Measurements from ENCODE around the gene PARK7. TPM values are rescaled to one million over a fixed set of nuclear protein-coding genes. Genes with fewer than 3 reads are reported as not detected.

Gene PARK7
- total RNA-seq, 3 donors from 2014 or later = 401 to 466 (median 411) TPM

DNA sequence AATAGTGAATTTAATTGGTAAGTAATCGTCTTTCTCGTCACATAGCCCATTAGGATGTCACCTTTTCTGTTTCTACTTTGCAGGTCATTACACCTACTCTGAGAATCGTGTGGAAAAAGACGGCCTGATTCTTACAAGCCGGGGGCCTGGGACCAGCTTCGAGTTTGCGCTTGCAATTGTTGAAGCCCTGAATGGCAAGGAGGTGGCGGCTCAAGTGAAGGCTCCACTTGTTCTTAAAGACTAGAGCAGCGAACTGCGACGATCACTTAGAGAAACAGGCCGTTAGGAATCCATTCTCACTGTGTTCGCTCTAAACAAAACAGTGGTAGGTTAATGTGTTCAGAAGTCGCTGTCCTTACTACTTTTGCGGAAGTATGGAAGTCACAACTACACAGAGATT lies 23.3 kb downstream of the PARK7 start:
- Mint-ChIP-seq H3K27me3 (ENCODE audit: low read depth) (no peaks in the 10 kb centered on the region), H3K4me1 (ENCODE audit: low read depth) (peaks cover 7% of the 10 kb centered on the region), H3K9me3 (no peaks in the 10 kb centered on the region), H3K36me3 (ENCODE audit: insufficient read depth) (peaks cover 33% of the 10 kb centered on the region), H3K4me3 (no peak overlapping the region)
- ATAC-seq (no peak), DNase-seq (no peak)

DNA sequence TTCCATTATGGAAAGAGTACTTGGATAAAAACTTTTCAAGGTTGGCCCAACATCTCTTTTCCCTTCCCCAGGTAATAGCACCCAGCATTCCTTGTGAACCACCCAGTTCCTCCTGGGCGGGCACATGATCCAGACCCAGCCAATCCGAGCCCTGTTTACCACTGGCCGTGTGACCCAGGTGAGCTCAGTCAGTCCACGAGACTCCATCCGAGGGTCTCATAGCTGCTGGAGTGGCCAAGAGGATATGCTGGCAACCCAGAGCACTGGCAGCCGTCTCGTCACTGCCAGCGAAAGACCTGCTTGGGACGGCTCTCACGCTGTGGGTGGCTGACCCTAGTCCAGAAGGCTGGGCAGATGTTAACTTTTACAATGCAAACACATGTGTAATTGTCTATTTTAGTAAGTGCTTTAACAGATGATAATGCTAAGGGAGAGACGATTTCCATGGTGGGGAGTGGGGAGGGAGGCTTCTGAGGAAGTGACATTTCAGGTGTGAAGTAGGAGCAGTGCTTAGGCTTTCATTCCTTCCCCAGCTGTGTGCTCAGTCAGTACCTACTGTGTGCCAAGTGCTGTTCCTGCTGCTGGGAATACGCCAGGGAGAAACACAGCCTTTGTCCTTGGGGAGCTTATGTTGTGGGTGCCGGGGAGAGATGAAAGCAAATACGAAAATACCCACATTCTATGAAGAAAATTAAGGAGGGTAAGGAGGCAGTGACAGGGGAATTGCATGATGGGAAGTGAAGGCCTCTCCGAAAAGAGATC lies 24.5 kb downstream of the PARK7 start:
- no peaks in the 10 kb centered on the region for H3K27me3 Mint-ChIP-seq (ENCODE audit: low read depth)
- H3K4me3 Mint-ChIP-seq = no peak overlapping the region
- peaks cover 35% of the 10 kb centered on the region for H3K36me3 Mint-ChIP-seq (ENCODE audit: insufficient read depth)

DNA sequence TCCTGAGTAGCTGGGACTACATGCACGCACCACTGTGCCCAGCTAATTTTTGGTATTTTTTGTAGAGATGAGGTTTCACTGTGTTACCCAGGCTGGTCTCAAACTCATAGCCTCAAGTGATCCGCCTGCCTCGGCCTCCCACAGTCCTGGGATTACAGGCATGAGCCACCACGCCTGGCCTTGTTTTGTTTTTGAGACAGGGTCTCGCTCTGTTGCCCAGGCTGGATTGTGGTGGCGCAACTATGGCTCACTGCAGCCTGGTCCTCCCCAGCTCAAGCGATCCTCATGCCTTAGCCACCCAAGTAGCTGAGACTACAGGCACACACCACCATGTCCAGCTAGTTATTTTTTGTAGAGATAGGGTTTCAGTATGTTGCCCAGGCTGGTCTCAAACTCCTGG lies 26.0 kb downstream of the PARK7 start:
- peaks cover 31% of the 10 kb centered on the region for H3K36me3 Mint-ChIP-seq (ENCODE audit: insufficient read depth)
- no peak for DNase-seq
- no peaks in the 10 kb centered on the region for H3K9me3 Mint-ChIP-seq
- no peaks in the 10 kb centered on the region for H3K27me3 Mint-ChIP-seq (ENCODE audit: low read depth)
- H3K4me1 Mint-ChIP-seq (ENCODE audit: low read depth) = peaks cover 3% of the 10 kb centered on the region
- no peak overlapping the region for H3K4me3 Mint-ChIP-seq
- no peak for ATAC-seq

More for the DNA sequence above, 24.5 kb downstream of the PARK7 start:
- H3K4me1 Mint-ChIP-seq (ENCODE audit: low read depth) = peaks cover 7% of the 10 kb centered on the region
- ATAC-seq = no peak
- DNase-seq = no peak
- H3K9me3 Mint-ChIP-seq = no peaks in the 10 kb centered on the region

DNA sequence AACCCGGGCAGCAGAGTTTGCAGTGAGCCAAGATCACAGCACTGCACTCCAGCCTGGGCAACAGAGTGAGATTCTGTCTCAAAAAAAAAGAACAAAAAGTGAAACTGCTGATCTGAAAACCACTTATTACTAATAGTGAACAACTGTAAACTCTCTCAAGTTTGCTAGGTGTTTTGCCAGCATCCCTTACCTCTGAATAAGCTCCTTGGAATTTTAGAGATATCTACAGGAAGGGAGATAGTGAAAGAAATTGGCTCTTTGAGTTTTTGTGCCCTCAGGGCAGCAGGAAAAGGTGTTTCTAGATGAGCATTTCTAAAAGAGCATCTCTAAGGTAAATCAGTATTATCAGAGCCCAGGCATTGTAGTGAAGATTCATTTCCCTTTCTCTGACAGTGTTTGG lies 27.1 kb downstream of the PARK7 start:
- ATAC-seq (no peak), DNase-seq (no peak)
- Mint-ChIP-seq H3K36me3 (ENCODE audit: insufficient read depth) (peaks cover 29% of the 10 kb centered on the region), H3K4me1 (ENCODE audit: low read depth) (no peaks in the 10 kb centered on the region), H3K4me3 (no peak overlapping the region), H3K27me3 (ENCODE audit: low read depth) (no peaks in the 10 kb centered on the region), H3K9me3 (no peaks in the 10 kb centered on the region)

- DNase-seq = no peak
- no peak overlapping the region for H3K4me3 Mint-ChIP-seq
- H3K36me3 Mint-ChIP-seq (ENCODE audit: insufficient read depth) = peaks cover 21% of the 10 kb centered on the region
- no peaks in the 10 kb centered on the region for H3K4me1 Mint-ChIP-seq (ENCODE audit: low read depth)
- no peak for ATAC-seq
- H3K9me3 Mint-ChIP-seq = no peaks in the 10 kb centered on the region
- H3K27me3 Mint-ChIP-seq (ENCODE audit: low read depth) = no peaks in the 10 kb centered on the region
Measured at GRCh38 chr1:7989762-7990428, 28.4 kb downstream of the PARK7 start.

- peaks cover 11% of the 10 kb centered on the region for H3K36me3 Mint-ChIP-seq (ENCODE audit: insufficient read depth)
- ATAC-seq (no peak), DNase-seq (no peak)
- H3K4me3 Mint-ChIP-seq = no peak overlapping the region
- no peaks in the 10 kb centered on the region for H3K27me3 Mint-ChIP-seq (ENCODE audit: low read depth)
- no peaks in the 10 kb centered on the region for H3K9me3 Mint-ChIP-seq
- H3K4me1 Mint-ChIP-seq (ENCODE audit: low read depth) = no peaks in the 10 kb centered on the region
Measured at GRCh38 chr1:7991504-7992440, 30.3 kb downstream of the PARK7 start.

DNA sequence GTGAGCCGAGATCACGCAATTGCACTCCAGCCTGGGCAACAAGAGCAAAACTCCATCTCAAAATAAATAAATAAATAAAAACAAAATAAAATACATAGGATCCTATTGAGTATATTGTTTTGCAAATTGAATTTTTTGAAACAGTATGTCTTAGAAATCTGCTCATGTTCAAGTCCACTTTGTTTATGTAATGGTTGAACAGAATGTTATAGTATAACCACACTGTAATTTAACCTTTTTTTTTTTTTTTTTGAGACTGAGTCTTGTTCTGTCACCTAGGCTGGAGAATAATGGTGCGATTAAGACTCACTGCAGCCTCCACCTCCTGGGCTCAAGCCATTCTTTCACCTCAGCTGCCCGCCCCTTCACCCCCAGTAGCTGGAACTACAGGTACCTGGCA lies 31.4 kb downstream of the PARK7 start:
- ATAC-seq (no peak), DNase-seq (no peak)
- no peaks in the 10 kb centered on the region for H3K27me3 Mint-ChIP-seq (ENCODE audit: low read depth)
- no peak overlapping the region for H3K4me3 Mint-ChIP-seq
- H3K9me3 Mint-ChIP-seq = no peaks in the 10 kb centered on the region
- H3K36me3 Mint-ChIP-seq (ENCODE audit: insufficient read depth) = peaks cover 14% of the 10 kb centered on the region
- H3K4me1 Mint-ChIP-seq (ENCODE audit: low read depth) = no peaks in the 10 kb centered on the region

GRCh38 chr1:7993593-7994479 lies 32.3 kb downstream of the PARK7 start:
- H3K4me3 Mint-ChIP-seq = no peak overlapping the region
- DNase-seq = no peak
- no peaks in the 10 kb centered on the region for H3K9me3 Mint-ChIP-seq
- no peaks in the 10 kb centered on the region for H3K27me3 Mint-ChIP-seq (ENCODE audit: low read depth)
- H3K4me1 Mint-ChIP-seq (ENCODE audit: low read depth) = no peaks in the 10 kb centered on the region
- no peak for ATAC-seq
- peaks cover 15% of the 10 kb centered on the region for H3K36me3 Mint-ChIP-seq (ENCODE audit: insufficient read depth)

GRCh38 chr1:7994827-7995226 lies 33.3 kb downstream of the PARK7 start:
- H3K36me3 Mint-ChIP-seq (ENCODE audit: insufficient read depth) = peaks cover 13% of the 10 kb centered on the region
- ATAC-seq = no peak
- no peak for DNase-seq
- no peaks in the 10 kb centered on the region for H3K27me3 Mint-ChIP-seq (ENCODE audit: low read depth)
- no peaks in the 10 kb centered on the region for H3K4me1 Mint-ChIP-seq (ENCODE audit: low read depth)
- no peaks in the 10 kb centered on the region for H3K9me3 Mint-ChIP-seq
- H3K4me3 Mint-ChIP-seq = no peak overlapping the region

DNA sequence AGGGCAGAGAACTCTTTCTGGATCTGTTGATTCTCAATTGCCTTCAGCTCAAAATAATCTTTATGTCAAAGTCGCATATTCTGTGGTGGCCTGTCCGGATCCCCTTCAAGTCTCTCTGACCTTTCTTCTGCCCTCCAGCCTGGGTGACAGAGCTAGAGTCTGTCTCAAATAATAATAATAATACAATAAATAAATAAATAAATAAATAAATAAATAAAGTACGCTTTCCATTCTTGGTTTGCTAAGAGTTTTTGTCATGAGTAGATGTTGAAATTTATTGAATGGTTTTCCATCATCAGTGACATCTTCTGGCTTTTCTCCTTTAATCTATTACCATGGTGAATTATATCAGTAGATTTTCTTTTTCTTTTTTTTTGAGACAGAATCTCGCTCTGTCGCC lies 33.9 kb downstream of the PARK7 start:
- Mint-ChIP-seq H3K4me1 (ENCODE audit: low read depth) (no peaks in the 10 kb centered on the region), H3K4me3 (no peak overlapping the region), H3K27me3 (ENCODE audit: low read depth) (no peaks in the 10 kb centered on the region), H3K9me3 (no peaks in the 10 kb centered on the region), H3K36me3 (ENCODE audit: insufficient read depth) (peaks cover 10% of the 10 kb centered on the region)
- DNase-seq (no peak), ATAC-seq (no peak)

GRCh38 chr1:8002329-8002910 lies 40.9 kb downstream of the PARK7 start:
- Mint-ChIP-seq H3K36me3 (ENCODE audit: insufficient read depth) (peaks cover 18% of the 10 kb centered on the region), H3K4me3 (no peak overlapping the region), H3K4me1 (ENCODE audit: low read depth) (no peaks in the 10 kb centered on the region), H3K9me3 (no peaks in the 10 kb centered on the region), H3K27me3 (ENCODE audit: low read depth) (no peaks in the 10 kb centered on the region)
- no peak for DNase-seq
- no peak for ATAC-seq

- DNase-seq (no peak), ATAC-seq (no peak)
- H3K36me3 Mint-ChIP-seq (ENCODE audit: insufficient read depth) = peaks cover 16% of the 10 kb centered on the region
- H3K4me3 Mint-ChIP-seq = no peak overlapping the region
- no peaks in the 10 kb centered on the region for H3K4me1 Mint-ChIP-seq (ENCODE audit: low read depth)
- H3K27me3 Mint-ChIP-seq (ENCODE audit: low read depth) = no peaks in the 10 kb centered on the region
- no peaks in the 10 kb centered on the region for H3K9me3 Mint-ChIP-seq
Measured at GRCh38 chr1:8002921-8003320, 41.4 kb downstream of the PARK7 start.

DNA sequence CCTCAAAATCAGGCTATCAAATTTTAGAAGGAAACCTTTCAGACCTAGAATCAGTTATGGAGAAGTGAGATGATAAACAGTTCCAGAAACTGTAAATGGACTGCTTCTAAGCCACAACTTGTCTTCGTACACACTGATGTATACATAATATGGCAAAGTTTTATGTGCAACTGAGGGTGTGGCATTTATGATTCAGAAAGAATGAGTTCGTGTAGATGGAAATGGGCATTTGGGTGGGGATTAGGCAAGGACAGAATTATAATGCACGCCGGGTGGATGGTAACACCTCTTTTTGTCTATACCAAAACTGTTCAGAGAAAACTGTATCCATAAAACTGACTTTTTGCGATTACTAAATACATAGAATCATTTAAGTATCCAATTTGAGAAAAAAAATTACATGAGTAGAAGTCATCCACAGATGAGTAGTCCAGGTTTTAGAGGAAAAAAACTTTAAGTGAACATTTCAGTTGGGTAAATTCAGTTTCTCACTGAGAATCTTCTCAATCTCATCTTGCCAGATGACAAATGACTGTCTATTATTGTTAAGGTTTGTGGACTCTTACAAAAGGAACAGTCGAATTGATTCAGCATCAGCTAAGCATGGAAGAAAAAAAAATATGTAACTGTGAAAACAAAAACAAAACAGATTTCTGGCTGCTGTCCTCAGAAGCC lies 42.1 kb downstream of the PARK7 start:
- no peaks in the 10 kb centered on the region for H3K27me3 Mint-ChIP-seq (ENCODE audit: low read depth)
- DNase-seq (no peak), ATAC-seq (no peak)
- no peaks in the 10 kb centered on the region for H3K9me3 Mint-ChIP-seq
- peaks cover 16% of the 10 kb centered on the region for H3K36me3 Mint-ChIP-seq (ENCODE audit: insufficient read depth)
- no peaks in the 10 kb centered on the region for H3K4me1 Mint-ChIP-seq (ENCODE audit: low read depth)
- H3K4me3 Mint-ChIP-seq = no peak overlapping the region
